LNCAP (cell line): ENCODE measurements around the gene CEP112.

Experiments used
- CTCF ChIP-seq: fragments of 450-650 bp; IDR thresholded peaks from 2 replicates; pipeline ENCODE4 v1.5.1; 2017; ENCODE audit warnings: mild to moderate bottlenecking

CEP112 gene

GRCh38 chr17:65599650-65600049 lies 592.3 kb downstream of the CEP112 start:
- no peak for TF ChIP-seq CTCF

- TF ChIP-seq CTCF, result no peak
Observed at GRCh38 chr17:65598746-65599145, 593.2 kb downstream of the CEP112 start.

GRCh38 chr17:65595071-65595656 lies 596.8 kb downstream of the CEP112 start:
- no peak for TF ChIP-seq CTCF

- no peak for TF ChIP-seq CTCF
Observed at GRCh38 chr17:65593855-65594845, 597.8 kb downstream of the CEP112 start.

- TF ChIP-seq CTCF, result no peak
Observed at GRCh38 chr17:65593092-65593854, 598.7 kb downstream of the CEP112 start.

- TF ChIP-seq CTCF, result no peak
Observed at GRCh38 chr17:65592125-65592965, 599.6 kb downstream of the CEP112 start.

- no peak for TF ChIP-seq CTCF
Observed at GRCh38 chr17:65589321-65589720, 602.6 kb downstream of the CEP112 start.
